Stimulated activated CD4-positive, alpha-beta T cell treated with anti-CD3 and anti-CD28 coated beads, Interleukin-4, amount 100 ng/mL, for 24 hours (primary cell): ENCODE results near the gene PI4K2B.
"Not testable (repeated sequence)": the region's sequence is repeated elsewhere in the genome, so short reads cannot be mapped to it uniquely, and the experiment has no call there.

Experiments used
- DNase-seq: peaks from one replicate; pipeline ENCODE4 v3.0.0-alpha.2; 2020

PI4K2B gene

GRCh38 chr4:25233737-25234389 lies at the start of gene PI4K2B:
Gene PI4K2B, plus strand, starts transcription at chr4:25234033. Its CDS starts 131 bp downstream, at chr4:25234164.
- DNase-seq: peak; percentile 93

DNA sequence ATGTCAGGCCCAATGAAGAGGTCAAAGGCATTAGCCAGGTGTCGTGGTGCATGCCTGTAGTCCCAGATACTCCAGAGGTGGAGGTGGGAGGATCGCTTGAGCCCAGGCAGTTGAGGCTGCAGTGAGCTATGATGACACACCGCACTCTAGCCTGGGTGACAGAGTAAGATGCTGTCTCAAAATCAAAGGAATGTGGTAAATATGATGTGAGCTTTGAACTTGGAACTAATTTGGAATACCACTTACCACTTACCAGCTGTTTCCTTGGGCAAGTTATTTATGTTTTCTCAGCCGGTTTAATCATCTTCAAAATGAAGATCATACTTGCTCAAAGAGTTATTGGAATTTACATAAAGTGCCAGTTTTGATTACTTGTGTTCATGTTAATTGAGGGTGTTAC lies 49.8 kb upstream of the PI4K2B start:
- no peak for DNase-seq

GRCh38 chr4:25190407-25190806 lies 43.4 kb upstream of the PI4K2B start:
- DNase-seq: no peak

DNA sequence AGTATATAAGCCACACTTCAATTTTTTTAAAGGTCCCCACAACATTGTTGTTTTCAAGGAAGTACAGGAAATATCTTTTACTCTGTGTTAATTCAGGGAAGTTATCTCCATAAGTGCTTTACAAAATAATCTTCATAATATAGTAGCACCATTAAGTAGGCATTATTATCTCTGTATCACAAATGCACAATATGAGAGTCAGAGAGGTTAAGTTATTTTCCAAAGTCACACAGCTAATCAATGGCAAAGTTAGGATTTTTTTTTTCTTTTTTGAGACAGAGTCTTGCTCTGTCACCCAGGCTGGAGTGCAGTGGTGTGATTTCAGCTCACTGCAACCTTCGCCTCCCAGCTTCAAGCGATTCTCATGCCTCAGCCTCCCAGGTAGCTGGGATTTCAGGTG lies 35.1 kb upstream of the PI4K2B start:
- no peak for DNase-seq

- no peak for DNase-seq
Measured at GRCh38 chr4:25207997-25208396, 25.8 kb upstream of the PI4K2B start.

GRCh38 chr4:25209702-25210101 lies 24.1 kb upstream of the PI4K2B start:
- DNase-seq: no peak

DNA sequence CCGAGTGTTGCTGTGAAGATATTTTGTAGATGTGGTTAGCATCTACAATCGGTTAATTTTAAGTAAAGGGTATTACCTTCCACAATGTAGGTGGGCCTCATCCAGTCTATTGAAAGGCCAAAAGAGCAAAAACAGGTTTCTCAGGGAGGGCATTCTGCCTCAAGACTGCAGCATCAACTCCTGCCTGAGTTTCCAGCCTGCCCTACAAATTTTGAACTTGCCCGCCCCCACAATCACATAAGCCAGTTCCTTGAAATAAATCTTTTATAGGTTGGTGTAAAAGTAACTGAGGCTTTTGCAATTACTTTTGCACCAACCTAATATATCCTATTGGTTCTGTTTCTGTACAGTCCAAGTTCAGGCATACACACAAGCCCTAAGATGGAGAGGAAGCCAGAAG lies 22.1 kb upstream of the PI4K2B start:
- no peak for DNase-seq

GRCh38 chr4:25212822-25213221 lies 21.0 kb upstream of the PI4K2B start:
- DNase-seq: no peak

- no peak for DNase-seq
Measured at GRCh38 chr4:25213347-25213979, 20.4 kb upstream of the PI4K2B start.

DNA sequence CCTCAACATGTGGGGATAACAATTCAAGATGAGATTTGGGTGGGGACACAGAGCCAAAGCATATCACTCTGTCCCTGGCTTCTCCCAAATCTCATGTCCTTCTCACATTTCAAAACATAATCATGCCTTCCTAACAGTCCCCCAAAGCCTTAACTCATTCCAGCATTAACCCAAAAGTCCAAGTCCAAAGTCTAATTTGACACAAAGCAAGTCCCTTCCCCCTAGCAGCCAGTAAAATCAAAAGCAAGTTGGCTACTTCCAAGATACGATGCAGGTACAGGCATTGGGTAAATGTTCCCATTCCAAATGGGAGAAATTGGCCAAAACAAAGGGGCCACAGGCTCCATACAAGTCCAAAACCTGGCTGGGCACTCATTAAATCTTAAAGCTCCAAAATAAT lies 19.1 kb upstream of the PI4K2B start:
- not testable (repeated sequence) for DNase-seq

DNA sequence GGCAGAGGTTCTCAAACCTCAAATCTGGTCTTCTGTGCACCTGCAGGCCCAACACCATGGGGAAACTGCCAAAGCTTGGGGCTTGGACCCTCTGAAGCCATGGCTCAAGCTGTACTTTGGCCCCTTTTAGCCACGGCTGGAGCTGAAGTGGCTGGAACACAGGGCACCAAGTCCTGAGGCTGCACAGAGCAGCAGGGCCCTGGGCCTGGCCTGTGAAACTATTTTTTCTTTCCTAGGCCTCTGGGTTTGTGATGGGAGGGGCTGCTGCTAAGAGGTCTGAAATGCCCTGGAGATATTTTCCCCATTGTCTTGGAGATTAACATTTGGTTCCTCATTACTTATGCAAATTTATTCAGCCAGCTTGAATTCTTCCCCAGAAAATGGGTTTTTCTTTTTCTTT lies 18.3 kb upstream of the PI4K2B start:
- DNase-seq: no peak

- DNase-seq: no peak
Measured at GRCh38 chr4:25221377-25221776, 12.5 kb upstream of the PI4K2B start.

- DNase-seq: no peak
Measured at GRCh38 chr4:25223802-25224375, 9.9 kb upstream of the PI4K2B start.

DNA sequence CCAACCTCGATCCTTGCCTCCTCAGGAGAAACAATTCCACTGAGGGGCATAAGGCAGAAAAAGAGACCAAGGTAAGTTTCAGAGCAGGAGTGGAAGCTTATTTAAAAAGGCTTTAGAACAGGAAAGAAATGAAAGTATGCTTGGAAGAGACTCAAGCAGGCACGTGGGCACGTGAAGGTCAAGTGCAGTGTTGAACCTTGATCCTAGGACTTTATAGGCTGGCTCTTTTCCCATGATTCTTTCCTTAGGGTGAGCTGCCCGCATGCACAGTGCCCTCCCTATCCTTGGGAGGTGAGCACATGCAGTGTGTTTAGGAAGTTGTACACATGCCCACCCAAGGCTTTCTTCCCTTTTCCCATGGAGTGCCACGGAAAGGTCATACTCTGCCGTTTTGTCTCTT lies 4.0 kb upstream of the PI4K2B start:
- DNase-seq: no peak

DNA sequence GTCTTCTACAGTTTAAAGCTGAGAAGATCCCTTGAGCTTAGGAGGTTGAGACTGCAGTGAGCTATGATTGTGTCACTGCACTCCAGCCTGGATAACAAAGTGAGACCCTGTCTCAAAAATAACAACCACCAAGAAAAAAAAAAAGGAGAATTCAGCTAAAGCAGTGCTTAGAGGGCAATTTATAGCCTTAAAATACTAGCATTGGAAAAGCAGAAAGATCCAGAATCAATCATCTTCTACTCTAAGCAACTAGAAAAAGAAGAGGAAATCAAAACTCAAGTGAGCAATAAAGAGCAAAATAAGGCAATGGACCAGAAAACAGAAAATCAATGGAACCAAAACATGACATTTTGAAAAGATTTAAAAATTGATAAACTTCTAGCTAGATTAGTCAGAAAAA lies 639 bp upstream of the PI4K2B start:
- no peak for DNase-seq

- peak; percentile 46 for DNase-seq
Measured at GRCh38 chr4:25234390-25235370, 847 bp downstream of the PI4K2B start.

DNA sequence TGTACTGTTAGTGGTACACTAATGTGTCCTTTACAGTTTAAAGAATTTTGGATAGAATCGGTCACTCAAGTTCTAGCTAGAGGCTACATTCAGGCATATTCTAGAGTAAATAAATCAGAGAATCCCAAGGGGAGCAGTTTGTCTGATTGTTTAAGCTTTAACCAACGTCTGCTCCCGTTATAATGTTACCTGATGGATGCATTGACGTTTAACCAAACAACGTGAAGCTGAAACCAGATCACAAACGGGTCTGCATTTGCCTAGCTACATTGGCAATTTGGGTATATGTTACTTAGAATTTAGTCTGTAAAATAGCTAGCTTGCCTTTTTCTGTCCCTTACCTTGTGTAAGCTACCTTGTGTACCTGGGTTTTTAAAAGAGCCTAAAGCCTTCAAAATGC lies 1.6 kb downstream of the PI4K2B start:
- DNase-seq: no peak

DNA sequence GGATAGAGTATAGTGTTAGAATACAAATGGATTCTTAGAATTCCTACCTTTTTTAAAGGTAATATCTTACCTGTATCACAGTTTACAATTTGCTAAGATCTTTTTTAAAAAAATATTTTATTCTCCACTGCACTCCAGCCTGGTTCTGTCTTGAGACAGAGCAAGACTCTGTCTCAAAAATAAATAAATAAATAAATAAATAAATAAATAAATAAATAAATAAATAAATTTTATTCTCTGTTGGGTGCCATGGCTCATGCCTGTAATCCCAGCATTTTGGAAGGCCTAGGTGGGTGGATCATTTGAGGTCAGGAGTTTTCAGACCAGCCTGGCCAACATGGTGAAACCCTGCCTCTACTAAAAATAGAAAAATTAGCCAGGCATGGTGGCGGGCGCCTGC lies 2.2 kb downstream of the PI4K2B start:
- not testable (repeated sequence) for DNase-seq

DNA sequence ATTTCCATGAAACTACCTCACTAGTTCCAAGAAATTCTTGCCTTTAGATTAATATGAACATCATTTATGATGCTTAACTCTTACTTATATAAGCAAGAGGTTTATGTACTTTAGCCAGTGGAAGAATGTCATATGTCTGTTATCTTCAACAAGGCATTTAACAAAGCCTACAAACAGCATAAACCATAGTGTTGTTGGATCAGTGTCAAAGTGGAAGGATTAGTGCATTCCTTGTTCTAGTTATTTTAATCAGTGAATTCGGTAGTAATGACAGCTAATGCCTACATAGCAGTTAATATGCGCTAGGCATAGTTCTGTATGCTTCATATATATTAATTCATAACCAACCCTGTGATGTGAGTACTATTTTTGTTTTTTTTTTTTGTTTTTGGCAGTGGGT lies 3.1 kb downstream of the PI4K2B start:
- DNase-seq: no peak

- no peak for DNase-seq
Measured at GRCh38 chr4:25238052-25238451, 4.2 kb downstream of the PI4K2B start.

DNA sequence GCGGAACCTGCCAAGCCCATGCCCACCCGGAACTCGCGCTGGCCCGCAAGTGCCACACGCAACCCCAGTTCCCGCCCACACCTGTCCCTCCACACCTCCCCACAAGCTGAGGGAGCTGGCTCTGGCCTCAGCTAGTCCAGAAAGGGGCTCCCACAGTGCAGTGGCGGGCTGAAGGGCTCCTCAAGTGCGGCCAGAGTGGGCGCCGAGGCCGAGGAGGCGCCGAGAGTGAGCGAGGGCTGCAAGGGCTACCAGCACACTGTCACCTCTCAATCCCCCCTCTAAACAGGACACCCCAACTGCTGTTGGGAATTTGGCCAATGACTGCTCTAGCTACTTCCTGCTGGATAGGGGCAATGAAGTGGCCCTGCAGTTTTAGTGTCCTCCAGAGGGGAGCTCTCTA lies 5.7 kb downstream of the PI4K2B start:
- DNase-seq: not testable (repeated sequence)

DNA sequence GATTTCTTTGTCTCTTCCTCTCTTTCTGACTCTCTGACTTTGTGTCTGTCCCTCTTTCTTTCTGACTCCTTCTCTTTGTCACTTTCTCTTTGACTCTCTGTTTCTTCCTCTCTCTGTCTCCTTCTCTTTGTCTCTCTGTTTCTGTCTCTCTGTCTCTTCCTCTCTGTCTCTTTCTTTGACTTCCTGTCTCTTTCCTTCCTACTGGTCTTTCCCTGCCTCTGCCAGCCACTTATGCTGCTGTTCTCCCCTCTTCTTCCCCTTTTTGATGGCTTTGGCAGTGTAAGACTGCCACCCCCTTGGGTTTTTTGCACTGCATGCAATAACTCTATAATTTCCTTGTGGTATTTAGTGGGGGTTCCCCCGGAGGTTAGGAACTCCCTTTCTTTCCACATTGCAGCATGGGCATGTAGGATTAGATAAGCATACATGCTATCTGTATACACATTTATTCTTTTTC lies 6.9 kb downstream of the PI4K2B start:
- not testable (repeated sequence) for DNase-seq

DNA sequence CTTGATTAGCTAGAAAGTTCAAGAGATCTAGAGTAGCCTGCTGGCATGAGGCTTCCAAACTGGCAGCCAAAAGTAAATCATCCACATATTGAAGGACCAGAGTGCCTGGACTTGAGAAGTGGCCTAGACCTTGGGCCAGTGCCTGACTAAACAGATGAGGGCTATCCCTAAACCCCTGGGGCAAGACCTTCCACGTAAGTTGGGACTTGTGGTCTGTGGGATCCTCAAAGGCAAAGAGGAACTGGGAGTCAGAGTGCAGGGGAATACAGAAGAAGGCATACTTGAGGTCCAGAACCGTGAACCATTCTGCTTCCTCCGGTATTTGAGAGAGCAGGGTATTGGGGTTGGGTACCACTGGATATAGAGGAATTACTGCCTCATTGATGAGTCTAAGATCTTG lies 8.4 kb downstream of the PI4K2B start:
- DNase-seq: not testable (repeated sequence)
